HepG2 (cell line): Measurements from ENCODE around the gene EFCAB3. TPM values are rescaled to one million over a fixed set of nuclear protein-coding genes. Genes with fewer than 3 reads are reported as not detected.

Experiments
- CHCHD3 ChIP-seq: sonication (generic); formaldehyde crosslinking; IDR thresholded peaks from 2 replicates; pipeline ENCODE4 v1.8.0; 2022; ENCODE audit warnings: mild to moderate bottlenecking, missing genetic modification reagents, moderate library complexity
- E2F5 ChIP-seq: sonication (generic); formaldehyde crosslinking; conservative IDR thresholded peaks from 2 replicates; pipeline ENCODE4 v1.4.0; 2020; ENCODE audit warnings: missing genetic modification reagents
- EED ChIP-seq: sonication (generic); formaldehyde crosslinking; IDR thresholded peaks from 2 replicates; pipeline ENCODE4 v1.5.0; 2020; ENCODE audit warnings: mild to moderate bottlenecking, missing genetic modification reagents
- FOXO1 ChIP-seq: sonication (generic); formaldehyde crosslinking; IDR thresholded peaks from 2 replicates; pipeline ENCODE4 v1.4.0; 2020; ENCODE audit warnings: missing genetic modification reagents
- HDAC1 ChIP-seq: sonication (generic); formaldehyde crosslinking; IDR thresholded peaks from 2 replicates; pipeline ENCODE4 v1.5.1; 2020; ENCODE audit warnings: mild to moderate bottlenecking, missing genetic modification reagents
- JUN ChIP-seq: sonication (generic); formaldehyde crosslinking; IDR thresholded peaks from 2 replicates; pipeline ENCODE4 v1.4.0; 2020; ENCODE audit warnings: mild to moderate bottlenecking, missing genetic modification reagents
- KMT2A ChIP-seq: sonication (generic); formaldehyde crosslinking; IDR thresholded peaks from 2 replicates; pipeline ENCODE4 v1.4.0; 2020; ENCODE audit warnings: missing genetic modification reagents
- MXD4 ChIP-seq: IDR thresholded peaks from 2 replicates; pipeline ENCODE4 v1.6.1; 2016; ENCODE audit warnings: mild to moderate bottlenecking, missing biosample characterization, missing genetic modification reagents
- NKX3-1 ChIP-seq: sonication (generic); formaldehyde crosslinking; IDR thresholded peaks from 2 replicates; pipeline ENCODE4 v1.5.0; 2020; ENCODE audit warnings: missing genetic modification reagents
- SOX5 ChIP-seq: IDR thresholded peaks from 2 replicates; pipeline ENCODE4 v1.6.1; 2016; ENCODE audit warnings: borderline replicate concordance
- SPEN ChIP-seq: sonication (generic); formaldehyde crosslinking; IDR thresholded peaks from 2 replicates; pipeline ENCODE4 v1.5.1; 2020; ENCODE audit warnings: low read depth, mild to moderate bottlenecking, missing genetic modification reagents
- SRY ChIP-seq: sonication (generic); formaldehyde crosslinking; IDR thresholded peaks from 2 replicates; pipeline ENCODE4 v1.8.0; 2022; ENCODE audit warnings: mild to moderate bottlenecking, missing genetic modification reagents
- TBX3 ChIP-seq: fragments of 450-650 bp; IDR thresholded peaks from 2 replicates; pipeline ENCODE4 v1.6.1; 2017; ENCODE audit warnings: antibody characterized with exemption, mild to moderate bottlenecking, inconsistent platforms, borderline replicate concordance
- THAP9 ChIP-seq: sonication (generic); formaldehyde crosslinking; IDR thresholded peaks from 2 replicates; pipeline ENCODE4; 2020; ENCODE audit warnings: missing genetic modification reagents, mild to moderate bottlenecking, borderline replicate concordance
- WIZ ChIP-seq: sonication (generic); formaldehyde crosslinking; IDR thresholded peaks from 2 replicates; pipeline ENCODE4 v1.5.1; 2020; ENCODE audit warnings: mild to moderate bottlenecking, missing genetic modification reagents
- ZNF138 ChIP-seq: sonication (generic); formaldehyde crosslinking; IDR thresholded peaks from 2 replicates; pipeline ENCODE4 v1.5.0; 2020; ENCODE audit warnings: mild to moderate bottlenecking, low read depth, missing genetic modification reagents
- ZNF224 ChIP-seq: sonication (generic); formaldehyde crosslinking; IDR thresholded peaks from 2 replicates; pipeline ENCODE4 v1.5.0; 2020; ENCODE audit warnings: mild to moderate bottlenecking, missing genetic modification reagents
- ZNF335 ChIP-seq: sonication (generic); formaldehyde crosslinking; IDR thresholded peaks from 2 replicates; pipeline ENCODE4 v1.4.0; 2020; ENCODE audit warnings: missing genetic modification reagents
- ZNF337 ChIP-seq: sonication (generic); formaldehyde crosslinking; IDR thresholded peaks from 2 replicates; pipeline ENCODE4 v1.5.1; 2020; ENCODE audit warnings: missing genetic modification reagents, low read depth, mild to moderate bottlenecking, borderline replicate concordance
- ZNF441 ChIP-seq: sonication (generic); formaldehyde crosslinking; IDR thresholded peaks from 2 replicates; pipeline ENCODE4 v1.7.0; 2021; ENCODE audit warnings: missing genetic modification reagents, borderline replicate concordance
- ZNF704 ChIP-seq: sonication (generic); formaldehyde crosslinking; IDR thresholded peaks from 2 replicates; pipeline ENCODE4 v1.8.1; 2023; ENCODE audit warnings: mild to moderate bottlenecking, inconsistent platforms, moderate library complexity, missing genetic modification reagents, borderline replicate concordance
- ZNF747 ChIP-seq: sonication (generic); formaldehyde crosslinking; IDR thresholded peaks from 2 replicates; pipeline ENCODE4 v1.8.1; 2023; ENCODE audit warnings: missing genetic modification reagents, mild to moderate bottlenecking, borderline replicate concordance
- ZNF776 ChIP-seq: sonication (generic); formaldehyde crosslinking; IDR thresholded peaks from 2 replicates; pipeline ENCODE4 v1.4.0; 2020; ENCODE audit warnings: mild to moderate bottlenecking, missing genetic modification reagents
- ZNF784 ChIP-seq: sonication (generic); formaldehyde crosslinking; IDR thresholded peaks from 2 replicates; pipeline ENCODE4 v1.5.1; 2020; ENCODE audit warnings: missing genetic modification reagents, mild to moderate bottlenecking, borderline replicate concordance
- polyA plus RNA-seq, 8 experiments: library from polyadenylated mRNA; depleted of rRNA in 3 of 8; stranded (reverse) in 7 of 8; unstranded in 1 of 8; fragments of >200 nt; fragmentation: Illumina TruSeq in 4 of 8; extraction: Trizol in 4 of 8; gene quantifications; 2 replicates each; pipeline versions ENCODE4 v1.2.1 to v1.2.3, GENCODE V29; 2011 to 2016; ENCODE audit warnings: low read depth in 4 of 8, missing spikeins in 1 of 8, mixed read lengths in 1 of 8; ENCODE audit not compliant: insufficient read depth in 1 of 8
- total RNA-seq, 5 experiments: library from RNA; depleted of rRNA; stranded (reverse); fragments of >200 nt; fragmentation: Illumina TruSeq; extraction: Trizol; gene quantifications; 2 replicates each; pipeline ENCODE4 v1.2.3, GENCODE V29; 2016; ENCODE audit warnings: low read depth in 1 of 5

The EFCAB3 gene
- total and polyA plus RNA-seq, 2 of the 13 experiments (the other 11 are each of a cell fraction or from before 2014, with no cell fraction given), result not detected

GRCh38 chr17:62423647-62424461, 43.5 kb downstream of the EFCAB3 start, which contains the start of gene METTL2A (continued):
- TF ChIP-seq ZNF747 (peak; percentile 61; the same call in 1 of the 2 replicates), ZNF784 (CRISPR knock-in tag) (peak; percentile 31), ZNF224 (0 out of 2 replicates have a peak, but pooled peaks have one; percentile 85), ZNF704 (CRISPR knock-in tag) (peak; percentile 83; the same call in 1 of the 2 replicates), THAP9 (CRISPR knock-in tag) (peak; percentile 89), TBX3 (0 out of 2 replicates have a peak, but pooled peaks have one; percentile 15), SPEN (peak; percentile 100), SRY (CRISPR knock-in tag) (peak; percentile 90; the same call in 1 of the 2 replicates), CHCHD3 (CRISPR knock-in tag) (0 out of 2 replicates have a peak, but pooled peaks have one; percentile 38), MXD4 (peak; percentile 82; the same call in 1 of the 2 replicates), HDAC1 (CRISPR knock-in tag) (peak; percentile 89), E2F5 (CRISPR knock-in tag) (peak; percentile 93), ZNF776 (CRISPR knock-in tag) (peak; percentile 53; the same call in 1 of the 2 replicates), KMT2A (CRISPR knock-in tag) (peak; percentile 99), ZNF337 (CRISPR knock-in tag) (peak; percentile 34; the same call in 1 of the 2 replicates), FOXO1 (peak; percentile 50; the same call in 1 of the 2 replicates), WIZ (CRISPR knock-in tag) (peak; percentile 99), ZNF138 (CRISPR knock-in tag) (peak; percentile 87), EED (CRISPR knock-in tag) (peak; percentile 93; the same call in 1 of the 2 replicates), SOX5 (peak; percentile 62; the same call in 1 of the 2 replicates), NKX3-1 (CRISPR knock-in tag) (peak; percentile 71; the same call in 1 of the 2 replicates), JUN (CRISPR knock-in tag) (0 out of 2 replicates have a peak, but pooled peaks have one; percentile 48), ZNF441 (CRISPR knock-in tag) (peak; percentile 75; the same call in 1 of the 2 replicates), ZNF335 (peak; percentile 90)
